Activated naive CD8-positive, alpha-beta T cell (primary cell): ENCODE results near the gene ACOT7.
"Not testable (repeated sequence)": the region's sequence is repeated elsewhere in the genome, so short reads cannot be mapped to it uniquely, and the experiment has no call there.

Experiments
- H3K27ac Mint-ChIP-seq: one replicate; pipeline ENCODE4 v1.8.0; 2021; ENCODE audit warnings: mixed read lengths
- H3K27me3 Mint-ChIP-seq: one replicate; pipeline ENCODE4 v1.8.0; 2021; ENCODE audit warnings: mixed read lengths
- H3K36me3 Mint-ChIP-seq: one replicate; pipeline ENCODE4 v1.8.0; 2021; ENCODE audit warnings: mixed read lengths
- H3K4me1 Mint-ChIP-seq: one replicate; pipeline ENCODE4 v1.8.0; 2021; ENCODE audit warnings: low read depth, mixed read lengths
- H3K4me3 Mint-ChIP-seq: one replicate; pipeline ENCODE4 v1.8.0; 2021; ENCODE audit warnings: mild to moderate bottlenecking, mixed read lengths
- H3K9me3 Mint-ChIP-seq: one replicate; pipeline ENCODE4 v1.8.0; 2021; ENCODE audit warnings: low read depth, mixed read lengths

The ACOT7 gene

GRCh38 chr1:6313393-6314200, 80.0 kb downstream of the ACOT7 start:
- H3K4me3 Mint-ChIP-seq, result no peak overlapping the region
- H3K36me3 Mint-ChIP-seq, result no peaks in the 10 kb centered on the region
- no peaks in the 10 kb centered on the region for H3K27me3 Mint-ChIP-seq
- no peaks in the 10 kb centered on the region for H3K9me3 Mint-ChIP-seq
- no peaks in the 10 kb centered on the region for H3K4me1 Mint-ChIP-seq
- no peak overlapping the region for H3K27ac Mint-ChIP-seq

DNA sequence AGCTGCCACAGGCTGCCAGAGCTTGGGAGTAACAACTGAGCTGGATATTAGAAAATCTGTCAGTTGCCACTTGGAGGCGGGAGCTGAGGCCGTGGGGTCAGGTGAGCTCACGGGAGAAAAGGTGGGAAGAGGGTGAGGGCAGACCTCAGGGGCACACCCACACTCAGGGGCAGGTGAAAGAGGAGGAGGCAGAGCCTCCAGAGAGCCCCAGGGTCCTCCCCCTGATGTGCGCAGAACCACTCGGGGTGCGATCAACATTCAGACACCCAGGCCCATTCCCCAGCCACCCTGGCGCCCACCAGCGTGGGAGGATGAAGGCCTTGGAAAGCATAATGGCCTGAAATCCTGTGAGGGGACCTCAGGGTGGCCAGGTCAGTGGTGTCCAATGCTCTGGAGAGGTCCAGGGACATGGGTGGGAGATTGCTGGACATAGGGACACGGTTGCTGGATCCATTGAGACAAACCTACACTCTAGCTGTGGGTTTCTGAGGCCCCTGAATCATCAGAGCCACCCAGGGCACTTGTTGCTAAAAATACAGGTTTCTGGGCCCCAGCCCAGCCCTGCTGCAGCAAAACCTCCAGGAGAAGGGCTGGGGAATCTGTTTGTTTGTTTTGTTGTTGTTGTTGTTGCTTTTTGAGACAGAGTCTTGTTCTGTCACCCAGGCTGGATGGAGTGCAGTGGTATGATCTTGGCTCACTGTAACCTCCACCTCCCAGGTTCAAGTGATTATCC, 83.3 kb downstream of the ACOT7 start:
- H3K4me3 Mint-ChIP-seq, result no peak overlapping the region
- no peak overlapping the region for H3K27ac Mint-ChIP-seq
- H3K36me3 Mint-ChIP-seq, result no peaks in the 10 kb centered on the region
- no peaks in the 10 kb centered on the region for H3K4me1 Mint-ChIP-seq
- H3K27me3 Mint-ChIP-seq, result no peaks in the 10 kb centered on the region
- no peaks in the 10 kb centered on the region for H3K9me3 Mint-ChIP-seq

DNA sequence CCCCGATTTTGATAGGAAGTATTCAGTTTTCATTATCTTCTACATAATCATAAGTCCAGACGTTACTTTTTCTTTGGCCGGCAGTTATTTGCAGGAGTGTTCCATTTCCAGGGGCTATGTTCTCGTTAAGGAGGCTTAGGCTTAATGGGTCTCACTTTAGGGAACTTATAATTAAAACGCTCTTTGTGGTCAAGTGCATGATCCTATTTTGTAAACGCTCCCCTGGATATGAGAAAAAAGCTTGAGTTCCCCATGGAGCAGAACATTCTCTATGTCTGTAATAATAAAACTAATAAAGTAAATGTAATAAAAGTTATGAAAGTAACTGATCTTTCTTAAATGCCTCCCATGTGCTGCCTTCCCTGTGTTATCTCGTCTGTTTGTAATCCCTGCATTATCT, 84.0 kb downstream of the ACOT7 start:
- H3K9me3 Mint-ChIP-seq, result no peaks in the 10 kb centered on the region

DNA sequence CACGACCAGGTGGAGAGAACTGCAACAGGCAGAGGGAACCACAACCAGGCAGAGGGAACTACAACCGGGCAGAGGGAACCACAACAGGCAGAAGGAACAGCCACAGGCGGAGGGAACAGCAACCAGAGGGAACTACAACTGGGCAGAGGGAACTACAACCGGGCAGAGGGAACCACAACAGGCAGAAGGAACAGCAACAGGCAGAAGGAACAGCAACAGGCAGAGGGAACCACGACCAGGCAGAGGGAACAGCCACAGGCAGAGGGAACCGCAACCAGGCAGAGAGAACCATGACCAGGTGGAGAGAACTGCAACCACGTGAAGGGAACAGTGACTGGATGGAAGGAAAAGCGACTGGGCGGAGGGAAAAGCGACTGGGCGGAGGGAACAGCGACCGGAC, 85.1 kb downstream of the ACOT7 start:
- H3K27ac Mint-ChIP-seq, result no peak overlapping the region
- H3K4me3 Mint-ChIP-seq, result no peak overlapping the region
- H3K4me1 Mint-ChIP-seq, result no peaks in the 10 kb centered on the region

More for the DNA sequence above, 84.0 kb downstream of the ACOT7 start:
- Mint-ChIP-seq H3K4me1 (no peaks in the 10 kb centered on the region), H3K36me3 (no peaks in the 10 kb centered on the region), H3K4me3 (no peak overlapping the region), H3K27ac (no peak overlapping the region), H3K27me3 (no peaks in the 10 kb centered on the region)

GRCh38 chr1:6307682-6308081, 85.9 kb downstream of the ACOT7 start:
- not testable (repeated sequence) for H3K27me3 Mint-ChIP-seq, H3K4me3 Mint-ChIP-seq, H3K4me1 Mint-ChIP-seq, H3K36me3 Mint-ChIP-seq, H3K9me3 Mint-ChIP-seq, H3K27ac Mint-ChIP-seq

More for the DNA sequence above, 85.1 kb downstream of the ACOT7 start:
- H3K36me3 Mint-ChIP-seq, result no peaks in the 10 kb centered on the region
- H3K27me3 Mint-ChIP-seq, result no peaks in the 10 kb centered on the region
- no peaks in the 10 kb centered on the region for H3K9me3 Mint-ChIP-seq

GRCh38 chr1:6307099-6307498, 86.5 kb downstream of the ACOT7 start:
- Mint-ChIP-seq H3K9me3 (no peaks in the 10 kb centered on the region), H3K27me3 (no peaks in the 10 kb centered on the region), H3K36me3 (no peaks in the 10 kb centered on the region), H3K4me1 (no peaks in the 10 kb centered on the region), H3K4me3 (no peak overlapping the region), H3K27ac (no peak overlapping the region)

DNA sequence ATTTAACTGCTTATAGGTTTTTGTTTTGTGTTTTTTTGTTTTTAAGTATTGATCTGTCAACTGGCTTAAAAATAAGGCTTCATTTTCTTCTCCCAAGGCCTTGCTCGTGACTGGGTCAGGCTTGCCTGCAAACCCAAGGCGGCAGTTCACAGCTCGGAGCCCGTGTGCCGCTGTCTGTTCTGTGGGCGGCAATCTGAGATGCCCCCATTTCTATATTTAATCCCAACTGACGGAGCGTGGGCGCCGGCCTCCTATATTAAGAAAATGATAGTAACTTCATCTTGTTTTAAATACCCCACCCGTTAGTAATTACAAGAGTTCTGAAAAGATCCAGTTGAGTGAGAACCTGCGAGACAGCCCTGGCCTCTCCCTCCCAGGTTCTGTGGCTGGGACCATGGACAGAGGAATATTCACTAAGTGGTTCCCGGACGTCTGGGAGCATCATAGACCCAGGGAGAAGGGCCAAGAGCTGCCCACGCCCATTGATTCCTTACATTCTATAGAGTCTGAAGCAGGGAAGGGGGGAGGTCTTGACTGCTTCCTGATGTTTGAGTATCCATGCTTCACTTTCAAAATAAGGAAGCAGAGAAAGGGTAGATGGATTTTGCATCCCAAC, 90.1 kb downstream of the ACOT7 start:
- Mint-ChIP-seq H3K36me3 (no peaks in the 10 kb centered on the region), H3K4me3 (no peak overlapping the region), H3K4me1 (no peaks in the 10 kb centered on the region), H3K27ac (no peak overlapping the region), H3K27me3 (no peaks in the 10 kb centered on the region), H3K9me3 (no peaks in the 10 kb centered on the region)

DNA sequence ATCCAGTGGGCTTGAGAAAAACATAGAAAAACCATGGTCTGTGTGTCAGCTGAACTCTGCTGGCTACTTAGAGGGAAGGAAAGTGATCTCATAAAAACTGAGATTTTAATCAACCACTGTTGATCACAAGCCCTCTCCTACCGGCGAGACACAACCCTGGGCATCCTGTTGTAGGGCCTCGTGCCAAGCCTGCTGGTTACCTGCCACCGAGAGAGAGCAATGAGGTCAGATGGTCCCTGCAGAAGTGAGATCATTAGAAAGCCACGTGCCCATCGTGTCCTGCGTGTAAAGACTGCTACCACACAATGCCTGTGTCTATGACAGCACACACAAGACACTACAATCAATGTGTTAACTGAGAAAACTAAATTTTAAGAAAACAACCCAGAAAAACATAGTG, 91.0 kb downstream of the ACOT7 start:
- Mint-ChIP-seq H3K27me3 (no peaks in the 10 kb centered on the region), H3K9me3 (no peaks in the 10 kb centered on the region), H3K27ac (no peak overlapping the region), H3K36me3 (peaks cover under 1% of the 10 kb centered on the region), H3K4me1 (no peaks in the 10 kb centered on the region), H3K4me3 (no peak overlapping the region)

DNA sequence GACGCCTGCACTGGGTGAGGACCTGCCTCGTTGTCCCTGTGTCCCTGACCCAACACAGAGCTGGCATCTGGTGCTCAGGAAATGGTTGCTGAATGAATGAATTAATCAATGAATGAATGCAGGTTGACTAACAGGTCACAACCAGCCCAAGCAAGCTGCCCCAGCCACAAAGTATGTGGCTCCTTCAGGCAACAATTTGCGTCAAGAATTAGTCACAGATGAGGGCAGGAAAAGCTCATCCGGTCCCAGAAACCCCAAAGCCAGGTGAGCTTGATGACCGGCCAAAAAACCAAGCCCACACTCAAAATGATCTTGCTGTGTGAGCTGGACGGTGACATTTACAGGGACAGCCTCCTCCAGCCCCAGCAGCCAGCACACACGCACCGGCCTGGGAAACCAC, 92.0 kb downstream of the ACOT7 start:
- peaks cover 2% of the 10 kb centered on the region for H3K36me3 Mint-ChIP-seq
- H3K9me3 Mint-ChIP-seq, result no peaks in the 10 kb centered on the region
- no peaks in the 10 kb centered on the region for H3K27me3 Mint-ChIP-seq
- no peak overlapping the region for H3K27ac Mint-ChIP-seq
- no peak overlapping the region for H3K4me3 Mint-ChIP-seq
- H3K4me1 Mint-ChIP-seq, result no peaks in the 10 kb centered on the region

- H3K4me3 Mint-ChIP-seq, result no peak overlapping the region
- peaks cover 2% of the 10 kb centered on the region for H3K36me3 Mint-ChIP-seq
- H3K4me1 Mint-ChIP-seq, result no peaks in the 10 kb centered on the region
- no peak overlapping the region for H3K27ac Mint-ChIP-seq
- no peaks in the 10 kb centered on the region for H3K9me3 Mint-ChIP-seq
- H3K27me3 Mint-ChIP-seq, result no peaks in the 10 kb centered on the region
These were observed 93.1 kb downstream of the ACOT7 start for GRCh38 chr1:6300342-6301048.

DNA sequence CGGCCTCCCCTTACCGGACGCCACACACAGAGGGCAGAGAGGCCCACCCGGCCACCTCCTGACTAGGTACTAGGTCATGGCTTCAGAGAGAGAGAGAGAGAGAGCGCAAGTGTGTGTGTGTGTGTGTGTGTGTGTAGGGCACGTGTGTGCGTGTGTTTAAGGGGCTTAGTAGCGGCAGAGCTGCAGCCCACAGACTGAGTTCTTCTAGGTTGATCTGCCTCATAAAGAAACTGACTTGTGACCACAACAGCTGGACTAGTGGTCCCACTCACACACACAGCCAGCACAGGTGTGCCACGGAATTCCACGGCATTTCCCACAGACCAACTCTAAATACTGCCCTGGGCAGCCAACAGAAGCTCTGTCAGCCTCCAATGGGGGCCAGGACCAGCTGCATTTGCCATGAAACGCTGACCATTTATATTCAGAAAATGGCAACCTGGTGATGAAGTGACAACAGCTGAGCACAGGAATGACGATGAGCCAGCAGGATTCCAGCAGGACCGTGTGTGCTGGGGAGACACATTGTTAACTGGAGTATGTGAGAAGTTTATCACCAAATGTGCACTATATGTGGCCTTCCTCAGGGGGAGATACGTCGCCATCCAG, 93.9 kb downstream of the ACOT7 start:
- Mint-ChIP-seq H3K27ac (no peak overlapping the region), H3K9me3 (no peaks in the 10 kb centered on the region), H3K4me1 (no peaks in the 10 kb centered on the region)

GRCh38 chr1:6298940-6299465, 94.6 kb downstream of the ACOT7 start:
- H3K4me3 Mint-ChIP-seq, result no peak overlapping the region

More for the DNA sequence above, 93.9 kb downstream of the ACOT7 start:
- Mint-ChIP-seq H3K27me3 (no peaks in the 10 kb centered on the region), H3K36me3 (peaks cover 4% of the 10 kb centered on the region), H3K4me3 (no peak overlapping the region)

GRCh38 chr1:6298530-6298929, 95.0 kb downstream of the ACOT7 start:
- no peaks in the 10 kb centered on the region for H3K27me3 Mint-ChIP-seq
- no peaks in the 10 kb centered on the region for H3K4me1 Mint-ChIP-seq
- no peak overlapping the region for H3K4me3 Mint-ChIP-seq
- H3K36me3 Mint-ChIP-seq, result peaks cover 9% of the 10 kb centered on the region
- no peaks in the 10 kb centered on the region for H3K9me3 Mint-ChIP-seq
- H3K27ac Mint-ChIP-seq, result no peak overlapping the region

More at GRCh38 chr1:6298940-6299465, 94.6 kb downstream of the ACOT7 start:
- Mint-ChIP-seq H3K27ac (no peak overlapping the region), H3K9me3 (no peaks in the 10 kb centered on the region), H3K27me3 (no peaks in the 10 kb centered on the region), H3K4me1 (no peaks in the 10 kb centered on the region), H3K36me3 (peaks cover 8% of the 10 kb centered on the region)

GRCh38 chr1:6295910-6296309, 97.7 kb downstream of the ACOT7 start:
- Mint-ChIP-seq H3K4me1 (no peaks in the 10 kb centered on the region), H3K27ac (no peak overlapping the region), H3K9me3 (no peaks in the 10 kb centered on the region), H3K27me3 (no peaks in the 10 kb centered on the region), H3K36me3 (peaks cover 9% of the 10 kb centered on the region), H3K4me3 (no peak overlapping the region)
